ENCODE measurements around the gene MYO5C. TPM values are rescaled to one million over a fixed set of nuclear protein-coding genes. Genes with fewer than 3 reads are reported as not detected.

MYO5C gene
- total and polyA plus RNA-seq, 2 of the 13 experiments (the other 11 are each of a cell fraction or from before 2014, with no cell fraction given), result 15.7 to 23.7 TPM

DNA sequence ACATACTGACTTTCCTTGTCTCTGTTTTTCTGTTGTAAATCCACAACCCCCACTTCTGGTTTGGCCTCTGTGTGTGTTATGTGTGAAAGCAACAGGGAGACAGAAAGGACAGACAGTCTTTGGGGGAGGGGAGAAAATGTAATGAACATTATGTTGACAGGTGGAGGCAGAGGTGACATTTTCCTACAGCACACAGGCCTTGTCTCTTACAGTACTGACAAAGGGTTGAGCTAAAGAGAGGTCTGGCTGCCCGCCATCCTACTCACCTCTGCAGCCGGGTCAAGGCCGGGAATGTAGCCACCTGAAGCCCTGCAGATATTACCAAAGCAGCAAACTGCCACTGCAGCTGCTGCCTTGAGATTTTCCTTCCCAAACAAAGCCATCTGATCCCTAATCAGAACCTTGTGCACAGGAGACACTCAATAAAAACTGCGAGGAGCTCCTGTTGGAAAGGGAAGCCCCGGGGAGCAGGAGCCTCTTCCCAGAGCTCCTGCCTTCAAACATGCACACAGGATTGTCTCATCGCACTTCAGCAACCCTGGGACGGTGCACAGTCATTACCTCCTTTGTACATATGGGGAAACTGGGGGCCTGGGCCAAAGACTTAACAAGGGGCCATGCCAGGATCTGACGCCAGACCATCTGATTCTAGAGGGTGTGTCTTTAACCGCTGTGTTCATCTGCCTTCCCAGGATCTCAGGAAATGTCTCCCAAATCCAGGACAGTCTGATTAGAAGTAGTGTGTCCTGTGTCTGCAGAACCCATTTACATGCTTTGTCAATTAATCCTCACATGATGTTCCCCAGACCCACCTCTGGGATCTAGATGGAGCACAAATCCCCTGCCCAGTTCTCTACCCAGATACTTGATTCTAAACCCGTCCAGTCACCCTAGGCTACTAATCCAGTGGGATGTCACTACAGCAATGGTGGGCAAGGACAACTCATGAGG lies 14.2 kb downstream of the MYO5C start (continued):
- TF ChIP-seq THAP7 (CRISPR knock-in tag; IDR thresholded peaks at IDR 0.05), result no peak
- peak; percentile 36; the same call in 1 of the 2 replicates for TF ChIP-seq FOSL2 (CRISPR knock-in tag; IDR thresholded peaks at IDR 0.05)
- peak; percentile 19; the same call in 1 of the 2 replicates for TF ChIP-seq AHDC1 (CRISPR knock-in tag; IDR thresholded peaks at IDR 0.05; ENCODE audit: borderline replicate concordance)
- TF ChIP-seq ERF (CRISPR knock-in tag; IDR thresholded peaks at IDR 0.05), result peak; percentile 76; the same call in 1 of the 2 replicates
- 0 out of 2 replicates have a peak, but pooled peaks have one; percentile 15 for TF ChIP-seq ZBTB7B (CRISPR knock-in tag; IDR thresholded peaks at IDR 0.05)
- TF ChIP-seq MTA1 (CRISPR knock-in tag; IDR thresholded peaks at IDR 0.05; ENCODE audit: borderline replicate concordance), result peak; percentile 62; the same call in 1 of the 2 replicates
- no peak for TF ChIP-seq BRD4 (CRISPR knock-in tag; IDR thresholded peaks at IDR 0.05)
- 0 out of 2 replicates have a peak, but pooled peaks have one; percentile 60 for TF ChIP-seq HDAC2 (CRISPR knock-in tag; IDR thresholded peaks at IDR 0.05)
- no peak for TF ChIP-seq ZNF546 (CRISPR knock-in tag; conservative IDR thresholded peaks at IDR 0.05)
- TF ChIP-seq NCOA5 (CRISPR knock-in tag; IDR thresholded peaks at IDR 0.05), result no peak
- TF ChIP-seq TEAD3 (CRISPR knock-in tag; optimal IDR thresholded peaks at IDR 0.05; ENCODE audit: borderline replicate concordance), result peak; percentile 93
- TF ChIP-seq NCOA2 (CRISPR knock-in tag; IDR thresholded peaks at IDR 0.05), result peak; percentile 66
- TF ChIP-seq, protein P1, sequence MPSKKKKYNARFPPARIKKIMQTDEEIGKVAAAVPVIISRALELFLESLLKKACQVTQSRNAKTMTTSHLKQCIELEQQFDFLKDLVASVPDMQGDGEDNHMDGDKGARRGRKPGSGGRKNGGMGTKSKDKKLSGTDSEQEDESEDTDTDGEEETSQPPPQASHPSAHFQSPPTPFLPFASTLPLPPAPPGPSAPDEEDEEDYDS (CRISPR knock-in tag; IDR thresholded peaks at IDR 0.05), result 0 out of 2 replicates have a peak, but pooled peaks have one; percentile 10
- TF ChIP-seq ZNF788 (CRISPR knock-in tag; IDR thresholded peaks at IDR 0.05; ENCODE audit: borderline replicate concordance), result peak; percentile 60; the same call in 1 of the 2 replicates
- TF ChIP-seq TBX2 (CRISPR knock-in tag; IDR thresholded peaks at IDR 0.05; ENCODE audit: borderline replicate concordance), result peak; percentile 94
- no peak for TF ChIP-seq HINFP (CRISPR knock-in tag; IDR thresholded peaks at IDR 0.05; ENCODE audit: low read depth)
- TF ChIP-seq TGIF2 (CRISPR knock-in tag; IDR thresholded peaks at IDR 0.05), result peak; percentile 88; the same call in 1 of the 2 replicates
- no peak for TF ChIP-seq YEATS2 (CRISPR knock-in tag; IDR thresholded peaks at IDR 0.05; ENCODE audit: borderline replicate concordance)
- TF ChIP-seq ZNF761 (CRISPR knock-in tag; conservative IDR thresholded peaks at IDR 0.05), result no peak
- no peak for TF ChIP-seq RFX3 (CRISPR knock-in tag; IDR thresholded peaks at IDR 0.05)
- peak; percentile 85 for TF ChIP-seq SKI (IDR thresholded peaks at IDR 0.05; ENCODE audit: partially characterized antibody)
- no peak for TF ChIP-seq PCBP2 (optimal IDR thresholded peaks at IDR 0.05; ENCODE audit: low read depth, low read length, poor library complexity, severe bottlenecking)
